HepG2 (cell line): ENCODE data around the gene AWAT1. TPM values are rescaled to one million over a fixed set of nuclear protein-coding genes. Genes with fewer than 3 reads are reported as not detected.

Experiments
- ATAC-seq: fragments of 200-7000 bp; cut with Tn5 transposase; 3 replicates; pipeline ENCODE4 v1.9.1; 2020; ENCODE audit warnings: mild to moderate bottlenecking, moderate library complexity
- BruUV-seq: library from RNA; stranded (reverse); fragments of 400-500 nt; replicated peaks from 2 replicates; lab custom pipeline; 2021; lab: Mats Ljungman, UMichigan
- CTCF ChIA-PET: fragments of 300-600 bp; formaldehyde crosslinking; extraction: SDS; loops from one replicate; lab custom pipeline; 2021; ENCODE audit warnings: low total read pairs, inconsistent platforms, low intra/inter-chr PET ratio; lab: Yijun Ruan, JAX
- POLR2A ChIA-PET: fragments of 350-600 bp; sonication (Branson Sonifier 250); formaldehyde crosslinking; loops from one replicate; lab custom pipeline; 2020; ENCODE audit warnings: antibody characterized with exemption, inconsistent platforms; lab: Yijun Ruan, JAX
- DNase-seq: peaks from one replicate; pipeline ENCODE4 v3.0.0-alpha.2; 2015; ENCODE audit warnings: low spot score
- FAIRE-seq: peaks from 3 replicates; lab custom pipeline; 2011; peaks lifted over from hg19 to GRCh38; lab: Jason Lieb, UNC
- H2AFZ ChIP-seq: one replicate; pipeline ENCODE4 v1.6.1; 2011; ENCODE audit warnings: low read length, inconsistent platforms
- H3K27ac ChIP-seq: fragments of 300-600 bp; 3 replicates; pipeline ENCODE4 v1.8.0; 2011; ENCODE audit warnings: mixed run types, mild to moderate bottlenecking, mixed read lengths, low read length, inconsistent platforms; ENCODE audit not compliant: insufficient read depth; ENCODE audit errors: extremely low read length
- H3K27me3 ChIP-seq, 2 experiments: fragments of 200-600 bp in 1 of 2; 2 replicates in 1 of 2; 3 replicates in 1 of 2; pipeline versions ENCODE4 v1.6.0 to v1.8.0; 2011; ENCODE audit warnings: low read length in 2 of 2, mild to moderate bottlenecking in 2 of 2, moderate library complexity in 2 of 2, inconsistent platforms in 1 of 2; ENCODE audit not compliant: insufficient read depth in 2 of 2, control insufficient read depth in 1 of 2
- H3K36me3 ChIP-seq, 2 experiments: fragments of 200-600 bp in 1 of 2; replicated peaks in 1 of 2; 2 replicates in 1 of 2; 3 replicates in 1 of 2; pipeline versions ENCODE4 v1.5.1 to v1.8.0; 2011; ENCODE audit warnings: low read length in 2 of 2, inconsistent platforms in 1 of 2; ENCODE audit not compliant: insufficient read depth in 2 of 2, control insufficient read depth in 1 of 2
- H3K4me1 ChIP-seq: 2 replicates; pipeline ENCODE4 v1.5.1; 2012; ENCODE audit warnings: low read length, inconsistent platforms; ENCODE audit not compliant: insufficient read depth
- H3K4me2 ChIP-seq: 2 replicates; pipeline ENCODE4 v1.6.0; 2011; ENCODE audit warnings: low read depth, low read length, inconsistent platforms
- H3K4me3 ChIP-seq, 3 experiments: fragments of 200-600 bp in 1 of 3; sonication (generic), shearing (Covaris generic) in 1 of 3; replicated peaks in 1 of 3; 2 replicates each; pipeline ENCODE4 v1.5.1; 2011 to 2016; ENCODE audit warnings: low read length in 3 of 3, inconsistent platforms in 2 of 3, low read depth in 2 of 3, mild to moderate bottlenecking in 2 of 3, control low read depth in 1 of 3, mixed read lengths in 1 of 3; ENCODE audit not compliant: insufficient read depth in 1 of 3
- H3K79me2 ChIP-seq: one replicate; pipeline ENCODE4 v1.6.1; 2011; ENCODE audit warnings: low read length, inconsistent platforms; ENCODE audit not compliant: insufficient read depth
- H3K9ac ChIP-seq: 2 replicates; pipeline ENCODE4 v1.6.0; 2011; ENCODE audit warnings: mild to moderate bottlenecking, low read depth, low read length, inconsistent platforms; ENCODE audit not compliant: insufficient read depth
- H3K9me3 ChIP-seq: 2 replicates; pipeline ENCODE4 v1.5.1; 2012; ENCODE audit warnings: mild to moderate bottlenecking, low read length
- H4K20me1 ChIP-seq: 2 replicates; pipeline ENCODE4 v1.6.0; 2011; ENCODE audit warnings: inconsistent platforms, mild to moderate bottlenecking, low read length, moderate library complexity; ENCODE audit not compliant: insufficient read depth
- ADNP ChIP-seq: sonication (generic); formaldehyde crosslinking; IDR thresholded peaks from 2 replicates; pipeline ENCODE4 v1.4.0; 2020; ENCODE audit warnings: missing genetic modification reagents
- BRF2 ChIP-seq: sonication (generic); formaldehyde crosslinking; IDR thresholded peaks from 2 replicates; pipeline ENCODE4 v1.8.1; 2022; ENCODE audit warnings: mild to moderate bottlenecking, missing genetic modification reagents
- FOXO4 ChIP-seq: sonication (generic); formaldehyde crosslinking; conservative IDR thresholded peaks from 2 replicates; pipeline ENCODE4 v1.8.1; 2023; ENCODE audit warnings: missing genetic modification reagents
- HOXA3 ChIP-seq: sonication (generic); formaldehyde crosslinking; IDR thresholded peaks from 2 replicates; pipeline ENCODE4 v1.5.0; 2020; ENCODE audit warnings: missing genetic modification reagents
- NFAT5 ChIP-seq: sonication (generic); formaldehyde crosslinking; IDR thresholded peaks from 2 replicates; pipeline ENCODE4 v1.4.0; 2020; ENCODE audit warnings: missing genetic modification reagents
- SP5 ChIP-seq: IDR thresholded peaks from 2 replicates; pipeline ENCODE4 v1.6.1; 2016; ENCODE audit warnings: low read depth, borderline replicate concordance
- THYN1 ChIP-seq: sonication (generic); formaldehyde crosslinking; IDR thresholded peaks from 2 replicates; pipeline ENCODE4 v1.8.1; 2023; ENCODE audit warnings: low read depth, mild to moderate bottlenecking, moderate library complexity, missing genetic modification reagents, borderline replicate concordance
- ZBTB26 ChIP-seq: IDR thresholded peaks from 2 replicates; pipeline ENCODE4 v1.6.1; 2016; ENCODE audit warnings: missing compliant biosample characterization, missing genetic modification reagents, borderline replicate concordance
- ZFP36 ChIP-seq: fragments of 150-350 bp; IDR thresholded peaks from 2 replicates; pipeline ENCODE4 v1.6.1; 2018; ENCODE audit warnings: borderline replicate concordance, low read length, low read depth; ENCODE audit not compliant: partially characterized antibody
- ZNF17 ChIP-seq: sonication (generic); formaldehyde crosslinking; IDR thresholded peaks from 2 replicates; pipeline ENCODE4 v1.5.0; 2020; ENCODE audit warnings: mild to moderate bottlenecking, missing genetic modification reagents
- ZNF577 ChIP-seq: sonication (generic); formaldehyde crosslinking; IDR thresholded peaks from 2 replicates; pipeline ENCODE4 v1.4.0; 2020; ENCODE audit warnings: mild to moderate bottlenecking, low read depth, missing genetic modification reagents, borderline replicate concordance
- WGBS: methylation state at CpG from one replicate; pipeline ENCODE4 v1.1.6; 2017; ENCODE audit warnings: low lambda C conversion rate; 5-methylcytosine and 5-hydroxymethylcytosine counted together
- in situ Hi-C: cut with HindIII; loops from 2 replicates; pipeline ENCODE4 v1.10.0; 2017; ENCODE audit warnings: low pct_unique_long_range_greater_than_20kb; ENCODE audit not compliant: extremely low pct_ligation_motif_present
- intact Hi-C: fragments of 100-400 bp; cut with micrococcal nuclease; formaldehyde crosslinking; loops from one replicate; pipeline ENCODE4 v1.10.0; 2022; ENCODE audit not compliant: unreplicated experiment
- polyA plus RNA-seq, 8 experiments: library from polyadenylated mRNA; depleted of rRNA in 3 of 8; stranded (reverse) in 7 of 8; unstranded in 1 of 8; fragments of >200 nt; fragmentation: Illumina TruSeq in 4 of 8; extraction: Trizol in 4 of 8; gene quantifications; 2 replicates each; pipeline versions ENCODE4 v1.2.1 to v1.2.3, GENCODE V29; 2011 to 2016; ENCODE audit warnings: low read depth in 4 of 8, missing spikeins in 1 of 8, mixed read lengths in 1 of 8; ENCODE audit not compliant: insufficient read depth in 1 of 8
- total RNA-seq, 5 experiments: library from RNA; depleted of rRNA; stranded (reverse); fragments of >200 nt; fragmentation: Illumina TruSeq; extraction: Trizol; gene quantifications; 2 replicates each; pipeline ENCODE4 v1.2.3, GENCODE V29; 2016; ENCODE audit warnings: low read depth in 1 of 5

AWAT1 gene
- total and polyA plus RNA-seq, 2 of the 13 experiments (the other 11 are each of a cell fraction or from before 2014, with no cell fraction given): not detected

GRCh38 chrX:70226687-70227086 lies 7.8 kb upstream of the AWAT1 start:
- H3K9ac ChIP-seq: no peak overlapping the region
- ChIA-PET POLR2A (no interaction called here), CTCF (no interaction called here)
- TF ChIP-seq ZFP36: no peak
- no peak for TF ChIP-seq SP5 (CRISPR knock-in tag)
- no peak for TF ChIP-seq HOXA3 (CRISPR knock-in tag)
- no peak for TF ChIP-seq BRF2 (CRISPR knock-in tag)
- no peak for TF ChIP-seq FOXO4 (CRISPR knock-in tag)
- no peak for TF ChIP-seq THYN1 (CRISPR knock-in tag)
- no peak for TF ChIP-seq ADNP
- TF ChIP-seq ZNF577 (CRISPR knock-in tag): no peak
- no peak for TF ChIP-seq NFAT5 (CRISPR knock-in tag)
- no peak for TF ChIP-seq ZNF17 (CRISPR knock-in tag)
- no peak for TF ChIP-seq ZBTB26 (CRISPR knock-in tag)
- H4K20me1 ChIP-seq: no peaks in the 10 kb centered on the region
- H3K9me3 ChIP-seq: no peaks in the 10 kb centered on the region
- H3K27me3 ChIP-seq: no peaks in the 10 kb centered on the region
- no peaks in the 10 kb centered on the region for H3K36me3 ChIP-seq
- no peak overlapping the region for H3K27ac ChIP-seq
- FAIRE-seq: no peak
- no peak overlapping the region for H3K4me3 ChIP-seq
- no peaks in the 10 kb centered on the region for H3K79me2 ChIP-seq
- intact Hi-C loops (no loop called here), in situ Hi-C loops (no loop called here)
- no TSS peak for BruUV-seq
- no peak overlapping the region for H3K4me2 ChIP-seq
- no peak overlapping the region for H2AFZ ChIP-seq
- 12% methylated on average over 2 of the region's 2 CpGs for WGBS
- no peak for DNase-seq
- H3K4me1 ChIP-seq: no peaks in the 10 kb centered on the region; the same call in 1 of the 2 replicates
- ATAC-seq: no peak
